ENCODE results near the gene PCDHGA10. TPM values are rescaled to one million over a fixed set of nuclear protein-coding genes. Genes with fewer than 3 reads are reported as not detected.

PCDHGA10 gene
- total RNA-seq, 2 experiments from 2014 or later: 0.08 TPM; not detected in 1

- H3K9me3 Mint-ChIP-seq: peaks cover 19% of the 10 kb centered on the region
- ChIA-PET POLR2A (no interaction called here), CTCF (no interaction called here)
Measured at GRCh38 chr5:141434006-141434405, 21.2 kb downstream of the PCDHGA10 start.

GRCh38 chr5:141437221-141437620 is 24.4 kb downstream of the PCDHGA10 start:
- H3K4me3 ChIP-seq (ENCODE audit: low read length): no peak overlapping the region
- CTCF ChIA-PET: interaction anchor here (1.4 kb wide), 1 partner anchor 40 kb away, joined by 3 read pairs; no protein-coding TSS in a partner anchor
- Mint-ChIP-seq H3K4me3 (no peak overlapping the region), H3K36me3 (ENCODE audit: low read depth) (peaks cover under 1% of the 10 kb centered on the region), H3K9me3 (peaks cover 7% of the 10 kb centered on the region), H3K27ac (no peak overlapping the region), H3K4me1 (ENCODE audit: low read depth) (no peaks in the 10 kb centered on the region), H3K27me3 (peaks cover 76% of the 10 kb centered on the region)
- TF ChIP-seq CTCF (IDR thresholded peaks at IDR 0.05): no peak
- no peaks in the 10 kb centered on the region for H3K4me1 ChIP-seq (ENCODE audit: insufficient read depth, low read length)
- H3K27ac ChIP-seq (ENCODE audit: low read depth in 1 of 2, low read length in 2 of 2): no peak overlapping the region
- peaks cover 2 to 20% of the 10 kb centered on the region in 2 experiments for H3K9me3 ChIP-seq (ENCODE audit: control insufficient read depth in 1 of 2, insufficient read depth in 1 of 2, low read length in 2 of 2)
- peaks cover 12 to 13% of the 10 kb centered on the region in 2 experiments for H3K27me3 ChIP-seq (ENCODE audit: control insufficient read depth in 1 of 2, insufficient read depth in 2 of 2, low read length in 2 of 2)
- ATAC-seq (ENCODE audit: poor library complexity): no peak
- POLR2A ChIA-PET: no interaction called here
- DNase-seq: no peak
- H3K36me3 ChIP-seq (ENCODE audit: insufficient read depth, low read length): no peaks in the 10 kb centered on the region
- intact Hi-C loops (cut with DNase I, micrococcal nuclease): no loop called here

More at GRCh38 chr5:141434006-141434405, 21.2 kb downstream of the PCDHGA10 start:
- no peak overlapping the region for H3K4me3 ChIP-seq (ENCODE audit: low read length)
- peaks cover 78% of the 10 kb centered on the region for H3K27me3 Mint-ChIP-seq
- H3K36me3 Mint-ChIP-seq (ENCODE audit: low read depth): peaks cover 21% of the 10 kb centered on the region
- intact Hi-C loops (cut with DNase I, micrococcal nuclease): no loop called here
- ATAC-seq (ENCODE audit: poor library complexity) (no peak), DNase-seq (no peak)
- H3K4me1 ChIP-seq (ENCODE audit: insufficient read depth, low read length): peaks cover 6% of the 10 kb centered on the region
- H3K27me3 ChIP-seq (ENCODE audit: control insufficient read depth in 1 of 2, insufficient read depth in 2 of 2, low read length in 2 of 2): peaks cover 34 to 42% of the 10 kb centered on the region in 2 experiments
- H3K9me3 ChIP-seq (ENCODE audit: control insufficient read depth in 1 of 2, insufficient read depth in 1 of 2, low read length in 2 of 2): peaks cover 23 to 34% of the 10 kb centered on the region in 2 experiments
- no peak overlapping the region for H3K27ac ChIP-seq (ENCODE audit: low read depth in 1 of 2, low read length in 2 of 2)
- no peak for TF ChIP-seq CTCF (IDR thresholded peaks at IDR 0.05)
- H3K36me3 ChIP-seq (ENCODE audit: insufficient read depth, low read length): no peaks in the 10 kb centered on the region
- H3K4me1 Mint-ChIP-seq (ENCODE audit: low read depth): peaks cover 8% of the 10 kb centered on the region
- no peak overlapping the region for H3K27ac Mint-ChIP-seq
- no peak overlapping the region for H3K4me3 Mint-ChIP-seq

- CTCF ChIA-PET: no interaction called here
- H3K27me3 Mint-ChIP-seq: peaks cover 69% of the 10 kb centered on the region
- H3K36me3 Mint-ChIP-seq (ENCODE audit: low read depth): no peaks in the 10 kb centered on the region
Measured at GRCh38 chr5:141439411-141440141, 26.8 kb downstream of the PCDHGA10 start.

More at GRCh38 chr5:141439411-141440141, 26.8 kb downstream of the PCDHGA10 start:
- Histone ChIP-seq H3K36me3 (ENCODE audit: insufficient read depth, low read length) (no peaks in the 10 kb centered on the region), H3K27ac (ENCODE audit: low read depth in 1 of 2, low read length in 2 of 2) (no peak overlapping the region), H3K9me3 (ENCODE audit: control insufficient read depth in 1 of 2, insufficient read depth in 1 of 2, low read length in 2 of 2) (peaks cover 0 to 9% of the 10 kb centered on the region in 2 experiments), H3K4me1 (ENCODE audit: insufficient read depth, low read length) (no peaks in the 10 kb centered on the region), H3K4me3 (ENCODE audit: low read length) (no peak overlapping the region), H3K27me3 (ENCODE audit: control insufficient read depth in 1 of 2, insufficient read depth in 2 of 2, low read length in 2 of 2) (peaks cover 0 to 3% of the 10 kb centered on the region in 2 experiments)
- Mint-ChIP-seq H3K27ac (no peak overlapping the region), H3K9me3 (peaks cover 2% of the 10 kb centered on the region), H3K4me1 (ENCODE audit: low read depth) (no peaks in the 10 kb centered on the region), H3K4me3 (no peak overlapping the region)
- DNase-seq (no peak), ATAC-seq (ENCODE audit: poor library complexity) (no peak)
- no peak for TF ChIP-seq CTCF (IDR thresholded peaks at IDR 0.05)
- intact Hi-C loops (cut with DNase I, micrococcal nuclease): no loop called here
- POLR2A ChIA-PET: no interaction called here
